ENCODE data around the gene NR3C2. TPM values are rescaled to one million over a fixed set of nuclear protein-coding genes. Genes with fewer than 3 reads are reported as not detected.

Gene NR3C2
- total and polyA plus RNA-seq, 10 of the 15 experiments (the other 5 are each of a cell fraction or from before 2014, with no cell fraction given) = 0.05 to 0.11 (median 0.08) TPM; not detected in 4

DNA sequence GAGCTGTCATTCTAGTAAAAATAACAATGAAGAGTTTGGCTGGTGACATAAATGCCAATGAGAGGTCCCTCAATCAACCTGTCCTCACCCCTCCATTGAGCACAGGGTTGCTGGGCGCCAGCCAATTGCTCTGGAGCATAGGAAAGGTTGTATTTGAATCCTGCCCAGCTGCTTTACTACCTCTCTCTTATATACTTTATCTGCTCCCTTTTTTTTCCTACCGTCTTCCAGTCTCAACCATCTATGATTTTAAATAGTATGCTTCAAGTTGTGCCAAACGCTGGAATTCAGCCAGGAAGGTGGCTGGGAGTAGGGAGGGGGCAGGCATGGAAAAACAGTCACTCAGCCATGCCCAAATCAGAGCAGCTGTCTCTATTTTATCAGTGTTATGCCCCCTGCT lies 153.8 kb downstream of the NR3C2 start:
- H3K9ac ChIP-seq (ENCODE audit: control insufficient read depth, insufficient read depth, low read length) = no peak overlapping the region
- no peaks in the 10 kb centered on the region for H4K20me1 ChIP-seq (ENCODE audit: control insufficient read depth, insufficient read depth)
- H3K27ac ChIP-seq (ENCODE audit: control insufficient read depth, insufficient read depth) = no peak overlapping the region
- no peaks in the 10 kb centered on the region for H3K4me1 ChIP-seq (ENCODE audit: control insufficient read depth, insufficient read depth, low read length)
- H3K9me3 ChIP-seq (replicated peaks; ENCODE audit: control insufficient read depth, insufficient read depth, low read length) = no peaks in the 10 kb centered on the region
- ChIA-PET SMC1A (ENCODE audit: uncharacterized antibody, unreplicated experiment) (no interaction called here), POLR2A (no interaction called here), RAD21 (ENCODE audit: unreplicated experiment) (no interaction called here), CTCF (interaction anchor here (0.7 kb wide), 2 partner anchors 27 to 234 kb away, joined by 3 to 5 read pairs; no protein-coding TSS in a partner anchor)
- no peak overlapping the region for H3K4me3 ChIP-seq
- TF ChIP-seq ZNF217 (IDR thresholded peaks at IDR 0.05) (no peak), MTA2 (IDR thresholded peaks at IDR 0.05; ENCODE audit: low read depth) (no peak), ZZZ3 (IDR thresholded peaks at IDR 0.05; ENCODE audit: control insufficient read depth, insufficient read length, low read depth) (no peak), SMC3 (IDR thresholded peaks at IDR 0.05; ENCODE audit: borderline replicate concordance, low read length) (no peak), KDM1A (IDR thresholded peaks at IDR 0.05; ENCODE audit: borderline replicate concordance) (no peak), CBX5 (IDR thresholded peaks at IDR 0.05; ENCODE audit: low read depth) (no peak), RAD51 (IDR thresholded peaks at IDR 0.05) (no peak), MXI1 (IDR thresholded peaks at IDR 0.05; ENCODE audit: low read depth, low read length) (no peak), SMARCA5 (IDR thresholded peaks at IDR 0.05) (no peak), NR2C2 (IDR thresholded peaks at IDR 0.05; ENCODE audit: borderline replicate concordance, control insufficient read depth, insufficient read length, low read depth) (no peak), YBX1 (IDR thresholded peaks at IDR 0.05) (no peak), JUND (IDR thresholded peaks at IDR 0.05; ENCODE audit: low read depth, low read length) (no peak)
- TF ChIP-seq, protein P1, sequence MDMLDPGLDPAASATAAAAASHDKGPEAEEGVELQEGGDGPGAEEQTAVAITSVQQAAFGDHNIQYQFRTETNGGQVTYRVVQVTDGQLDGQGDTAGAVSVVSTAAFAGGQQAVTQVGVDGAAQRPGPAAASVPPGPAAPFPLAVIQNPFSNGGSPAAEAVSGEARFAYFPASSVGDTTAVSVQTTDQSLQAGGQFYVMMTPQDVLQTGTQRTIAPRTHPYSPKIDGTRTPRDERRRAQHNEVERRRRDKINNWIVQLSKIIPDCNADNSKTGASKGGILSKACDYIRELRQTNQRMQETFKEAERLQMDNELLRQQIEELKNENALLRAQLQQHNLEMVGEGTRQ (IDR thresholded peaks at IDR 0.05; ENCODE audit: borderline replicate concordance, low read depth, low read length) = no peak
- TF ChIP-seq, protein P2, sequence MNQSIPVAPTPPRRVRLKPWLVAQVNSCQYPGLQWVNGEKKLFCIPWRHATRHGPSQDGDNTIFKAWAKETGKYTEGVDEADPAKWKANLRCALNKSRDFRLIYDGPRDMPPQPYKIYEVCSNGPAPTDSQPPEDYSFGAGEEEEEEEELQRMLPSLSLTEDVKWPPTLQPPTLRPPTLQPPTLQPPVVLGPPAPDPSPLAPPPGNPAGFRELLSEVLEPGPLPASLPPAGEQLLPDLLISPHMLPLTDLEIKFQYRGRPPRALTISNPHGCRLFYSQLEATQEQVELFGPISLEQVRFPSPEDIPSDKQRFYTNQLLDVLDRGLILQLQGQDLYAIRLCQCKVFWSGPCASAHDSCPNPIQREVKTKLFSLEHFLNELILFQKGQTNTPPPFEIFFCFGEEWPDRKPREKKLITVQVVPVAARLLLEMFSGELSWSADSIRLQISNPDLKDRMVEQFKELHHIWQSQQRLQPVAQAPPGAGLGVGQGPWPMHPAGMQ (IDR thresholded peaks at IDR 0.05; ENCODE audit: borderline replicate concordance) = no peak
- BruUV-seq (replicated peaks) = no TSS peak
- WGBS (ENCODE audit: insufficient coverage, insufficient replicate concordance, low lambda C conversion rate, missing lambda C conversion rate) = 0% methylated on average over 3 of the region's 3 CpGs
- DNase-seq (ENCODE audit: low read depth, low spot score) (no peak), ATAC-seq (no peak), FAIRE-seq (no peak)
- H3K79me2 ChIP-seq (ENCODE audit: control insufficient read depth, insufficient read depth, low read length) = no peaks in the 10 kb centered on the region
- H3K4me2 ChIP-seq (ENCODE audit: control insufficient read depth, insufficient read depth) = no peak overlapping the region
- intact Hi-C loops (cut with micrococcal nuclease; ENCODE audit: unreplicated experiment) = no loop called here
- in situ Hi-C loops (cut with MboI) = no loop called here
- H3K27me3 ChIP-seq (replicated peaks in 1 of 2; ENCODE audit: control insufficient read depth in 2 of 2, insufficient read depth in 2 of 2, low read length in 1 of 2) = no peaks in the 10 kb centered on the region
- no peaks in the 10 kb centered on the region for H3K36me3 ChIP-seq (ENCODE audit: control insufficient read depth in 2 of 2, insufficient read depth in 2 of 2, low read length in 1 of 2)
- H2AFZ ChIP-seq (ENCODE audit: control insufficient read depth, low read depth, low read length) = no peak overlapping the region
